Measurements from ENCODE around the gene NFIC. TPM values are rescaled to one million over a fixed set of nuclear protein-coding genes. Genes with fewer than 3 reads are reported as not detected.
"Not testable (repeated sequence)": the region's sequence is repeated elsewhere in the genome, so short reads cannot be mapped to it uniquely, and the experiment has no call there.

Gene NFIC
- total RNA-seq, 1 experiment from 2014 or later = 3.2 TPM

GRCh38 chr19:3493651-3494050 is 127.3 kb downstream of the NFIC start:
- no peak for DNase-seq (ENCODE audit: low spot score)
- in situ Hi-C loops (cut with HindIII; ENCODE audit: low sequenced_read_pairs) = no loop called here

GRCh38 chr19:3494051-3494450 is 127.7 kb downstream of the NFIC start:
- no peak for DNase-seq (ENCODE audit: low spot score)
- in situ Hi-C loops (cut with HindIII; ENCODE audit: low sequenced_read_pairs) = no loop called here

GRCh38 chr19:3494559-3494958 is 128.2 kb downstream of the NFIC start:
- in situ Hi-C loops (cut with HindIII; ENCODE audit: low sequenced_read_pairs) = no loop called here
- DNase-seq (ENCODE audit: low spot score) = no peak

- in situ Hi-C loops (cut with HindIII; ENCODE audit: low sequenced_read_pairs) = no loop called here
- DNase-seq (ENCODE audit: low spot score) = no peak
These were observed 130.2 kb downstream of the NFIC start for GRCh38 chr19:3496392-3497273.

GRCh38 chr19:3497757-3498520 is 131.6 kb downstream of the NFIC start:
- no peak for DNase-seq (ENCODE audit: low spot score)
- in situ Hi-C loops (cut with HindIII; ENCODE audit: low sequenced_read_pairs) = no loop called here

DNA sequence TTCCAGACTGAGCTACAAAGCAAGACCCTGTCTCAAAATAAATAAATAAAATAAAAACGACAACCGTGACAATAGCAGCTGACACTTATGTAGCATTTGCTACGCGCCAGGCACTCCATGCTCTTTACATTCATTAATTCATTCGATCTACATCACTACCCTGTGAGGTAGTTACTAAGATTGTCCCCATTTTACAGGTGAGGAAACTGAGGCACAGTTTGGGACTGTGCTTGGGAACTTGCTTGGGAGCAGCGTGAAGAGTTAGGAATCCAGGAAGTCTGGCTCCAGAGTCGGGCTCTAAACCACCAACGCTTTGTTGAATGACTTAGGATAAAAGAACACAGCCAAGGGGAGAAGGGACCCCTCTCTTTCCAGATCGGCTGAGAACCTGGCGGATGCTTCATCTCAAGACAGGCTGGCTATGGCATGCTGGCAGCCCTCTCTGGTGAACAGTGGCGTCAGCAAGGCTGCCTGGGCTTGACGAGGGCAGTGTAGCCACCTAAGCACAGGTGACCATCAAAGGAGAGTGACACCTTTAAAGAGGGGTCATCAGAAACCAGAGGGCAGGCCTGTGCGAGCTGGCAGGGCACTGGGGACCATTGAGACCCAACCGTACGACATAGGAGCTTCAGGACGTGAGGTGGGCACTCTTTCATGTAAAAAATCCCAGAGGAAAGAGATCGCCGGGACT is 133.5 kb downstream of the NFIC start:
- no peak for DNase-seq (ENCODE audit: low spot score)
- in situ Hi-C loops (cut with HindIII; ENCODE audit: low sequenced_read_pairs) = no loop called here

DNA sequence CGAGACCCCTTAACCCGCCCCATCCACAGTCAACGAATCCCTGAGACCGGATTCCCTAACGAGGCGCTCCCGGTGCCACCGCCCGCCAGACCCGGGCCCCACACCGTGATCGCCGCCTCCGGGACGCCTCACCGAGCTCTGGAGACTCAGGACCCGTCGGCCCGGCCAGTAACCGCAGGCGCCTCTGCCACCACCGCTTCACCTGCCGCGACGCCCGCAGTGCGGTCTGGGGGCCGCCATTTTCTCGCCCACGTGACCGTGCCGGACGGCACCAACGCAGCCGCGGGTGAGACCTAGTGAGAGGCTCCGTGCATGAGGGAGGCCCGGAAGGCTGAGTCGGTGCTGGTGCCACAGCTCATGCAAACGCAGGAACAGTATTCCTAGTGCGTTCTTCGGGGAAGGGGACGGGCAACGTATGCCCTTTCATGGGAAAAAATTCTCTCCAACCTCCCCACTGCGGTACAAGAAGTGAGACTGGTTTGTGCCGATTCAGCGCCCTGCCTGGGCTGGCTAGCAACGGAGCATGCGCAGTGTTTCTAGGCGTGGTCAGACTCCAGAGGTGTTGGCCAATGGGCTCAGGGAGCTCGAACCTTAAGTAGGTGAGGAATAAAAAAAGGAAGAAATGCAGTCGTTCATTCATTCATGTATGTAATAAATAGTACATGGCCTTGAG is 134.2 kb downstream of the NFIC start, which contains the start of gene DOHH:
Gene DOHH, minus strand, starts transcription at position 246 of the 673 bp plus-strand sequence. CDS start 3,860 bp downstream, outside the sequence.
- in situ Hi-C loops (cut with HindIII; ENCODE audit: low sequenced_read_pairs) = no loop called here
- peak; percentile 98 for DNase-seq (ENCODE audit: low spot score)

DNA sequence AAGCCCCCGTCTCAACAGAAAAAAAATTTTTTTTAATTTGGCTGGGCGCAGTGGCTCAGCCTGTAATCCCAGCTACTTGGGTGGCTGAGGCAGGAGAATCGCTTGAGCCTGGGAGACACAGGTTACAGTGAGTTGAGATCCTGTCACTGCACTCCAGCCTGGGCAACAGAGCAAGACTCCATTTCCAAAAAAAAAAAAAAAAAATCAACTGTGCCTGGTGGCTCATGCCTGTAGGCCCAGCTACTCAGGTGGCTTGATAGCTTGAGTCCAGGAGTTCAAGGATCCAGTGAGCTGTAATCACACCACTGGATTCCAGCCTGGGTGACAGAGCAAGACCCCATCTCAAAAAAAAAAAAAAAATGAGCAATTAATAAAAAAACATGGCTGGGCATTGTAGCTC is 135.4 kb downstream of the NFIC start:
- in situ Hi-C loops (cut with HindIII; ENCODE audit: low sequenced_read_pairs) = no loop called here
- DNase-seq (ENCODE audit: low spot score) = no peak

- no peak for DNase-seq (ENCODE audit: low spot score)
These were observed 136.7 kb downstream of the NFIC start for GRCh38 chr19:3503036-3503572.

DNA sequence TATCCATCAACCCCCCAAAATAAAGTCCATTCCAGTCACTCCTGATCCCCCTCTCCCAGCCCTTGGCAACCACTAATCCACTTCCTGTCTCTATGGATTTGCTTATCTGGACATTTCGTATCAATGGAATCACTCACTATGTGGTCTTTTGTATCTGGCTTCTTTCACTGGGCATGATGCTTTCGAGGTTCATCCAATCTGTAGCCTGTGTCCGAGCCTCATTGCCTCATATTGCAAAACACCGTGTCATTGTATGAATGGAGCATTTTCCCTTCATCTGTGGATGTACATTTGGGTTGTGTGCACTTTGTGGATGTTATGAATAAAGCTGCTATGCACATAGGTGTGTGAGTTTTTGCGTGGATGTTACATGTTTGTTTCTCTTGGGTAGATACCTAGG is 138.4 kb downstream of the NFIC start:
- no peak for DNase-seq (ENCODE audit: low spot score)
- in situ Hi-C loops (cut with HindIII; ENCODE audit: low sequenced_read_pairs) = no loop called here

More at GRCh38 chr19:3503036-3503572, 136.7 kb downstream of the NFIC start:
- in situ Hi-C loops (cut with HindIII; ENCODE audit: low sequenced_read_pairs) = no loop called here

- in situ Hi-C loops (cut with HindIII; ENCODE audit: low sequenced_read_pairs) = no loop called here
- DNase-seq (ENCODE audit: low spot score) = peak; percentile 98
These were observed 139.4 kb downstream of the NFIC start, which contains the start of gene FZR1 for GRCh38 chr19:3505598-3506383. TSS of gene FZR1 (plus strand) at chr19:3506311. CDS start at chr19:3522990, 16,679 bp downstream.

GRCh38 chr19:3506384-3507340 is 140.3 kb downstream of the NFIC start:
- no peak for DNase-seq (ENCODE audit: low spot score)
- in situ Hi-C loops (cut with HindIII; ENCODE audit: low sequenced_read_pairs) = no loop called here

GRCh38 chr19:3507371-3508120 is 141.2 kb downstream of the NFIC start:
- DNase-seq (ENCODE audit: low spot score) = peak; percentile 34
- in situ Hi-C loops (cut with HindIII; ENCODE audit: low sequenced_read_pairs) = no loop called here

GRCh38 chr19:3508121-3508661 is 141.8 kb downstream of the NFIC start:
- DNase-seq (ENCODE audit: low spot score); in situ Hi-C loops (cut with HindIII; ENCODE audit: low sequenced_read_pairs): not testable (repeated sequence)

DNA sequence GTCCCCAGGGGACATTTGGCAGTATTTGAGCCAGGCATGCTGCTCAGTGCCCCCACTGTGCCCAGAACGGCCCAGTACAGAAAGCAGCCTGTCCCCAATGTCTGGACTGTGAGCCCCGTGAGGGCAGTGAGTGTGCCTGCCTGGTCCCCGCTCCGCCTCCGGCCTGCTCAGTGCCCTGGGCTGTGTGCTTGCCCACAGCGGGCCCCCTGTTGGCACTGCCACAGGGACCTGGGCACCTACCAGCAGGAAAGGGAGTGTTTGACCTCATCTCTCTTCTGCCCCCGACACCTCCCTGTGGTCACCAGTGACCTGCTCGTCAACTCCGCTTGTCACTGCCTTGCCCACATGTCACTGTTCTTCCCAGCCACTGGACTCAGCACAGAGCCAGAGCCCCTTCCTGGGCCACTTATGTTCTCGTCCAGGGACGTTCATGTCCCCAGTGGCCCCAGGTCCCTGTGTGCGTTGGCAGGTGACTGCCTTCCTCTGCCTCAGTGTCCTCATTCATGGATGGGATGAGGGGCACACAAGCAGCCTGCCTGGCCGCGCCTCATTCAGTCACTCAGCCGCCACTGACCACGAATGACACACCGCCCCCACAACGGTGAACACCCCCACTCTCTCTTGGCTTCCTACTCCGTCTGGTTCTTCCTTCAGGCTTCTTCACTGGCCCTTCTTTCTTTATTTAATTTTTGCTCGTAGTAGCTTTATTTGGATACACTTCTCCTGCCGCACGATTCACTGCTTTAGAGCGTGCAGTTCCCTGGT is 142.6 kb downstream of the NFIC start:
- in situ Hi-C loops (cut with HindIII; ENCODE audit: low sequenced_read_pairs) = no loop called here
- no peak for DNase-seq (ENCODE audit: low spot score)
